ENCODE data around the gene DENND6A. TPM values are rescaled to one million over a fixed set of nuclear protein-coding genes. Genes with fewer than 3 reads are reported as not detected.

The DENND6A gene
- total and polyA plus RNA-seq, 2 of the 13 experiments (the other 11 are each of a cell fraction or from before 2014, with no cell fraction given), result 9.4 to 11.1 TPM

DNA sequence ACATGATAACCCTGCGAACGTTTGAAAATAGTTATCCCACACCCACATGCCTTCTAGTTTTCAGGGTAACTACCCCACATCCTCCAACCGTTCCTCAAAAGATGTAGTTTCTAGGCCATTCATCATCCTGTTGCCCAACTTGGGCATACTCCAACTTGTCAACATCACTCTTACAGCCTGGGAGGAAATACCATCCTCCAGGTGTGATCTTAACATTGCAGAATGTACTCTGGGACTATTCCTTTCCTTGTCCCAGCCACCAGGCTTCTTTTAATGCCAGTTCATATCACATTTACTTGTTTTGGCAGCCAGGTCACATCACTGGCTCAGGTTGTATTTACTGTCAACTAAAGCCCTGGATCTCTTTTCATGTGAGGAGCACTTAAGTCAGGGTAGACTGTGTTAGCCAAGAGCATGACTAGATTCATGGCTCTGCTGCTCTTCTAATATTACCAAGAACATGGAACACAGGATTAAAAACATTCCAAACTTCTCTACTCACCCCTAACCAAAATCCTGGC lies 4.0 kb upstream of the DENND6A start:
- no peak for FAIRE-seq
- Histone ChIP-seq H3K9me3 (ENCODE audit: low read length) (no peaks in the 10 kb centered on the region), H3K4me2 (ENCODE audit: low read depth, low read length) (no peak overlapping the region), H3K79me2 (ENCODE audit: insufficient read depth, low read length) (peaks cover 3% of the 10 kb centered on the region), H3K27me3 (ENCODE audit: control insufficient read depth in 1 of 2, insufficient read depth in 2 of 2, low read length in 2 of 2) (no peaks in the 10 kb centered on the region), H3K4me1 (ENCODE audit: insufficient read depth, low read length) (peaks cover 15% of the 10 kb centered on the region), H3K4me3 (replicated peaks in 1 of 3; ENCODE audit: insufficient read depth in 1 of 3, low read depth in 2 of 3, low read length in 3 of 3) (no peak overlapping the region), H3K9ac (ENCODE audit: insufficient read depth, low read depth, low read length) (no peak overlapping the region), H4K20me1 (ENCODE audit: insufficient read depth, low read length) (no peaks in the 10 kb centered on the region), H2AFZ (ENCODE audit: low read length) (no peak overlapping the region), H3K27ac (ENCODE audit: extremely low read length, insufficient read depth, low read length) (no peak overlapping the region), H3K36me3 (replicated peaks in 1 of 2; ENCODE audit: control insufficient read depth in 1 of 2, insufficient read depth in 2 of 2, low read length in 2 of 2) (no peaks in the 10 kb centered on the region)
- BruUV-seq (replicated peaks), result no TSS peak
- ATAC-seq, result no peak
- intact Hi-C loops (cut with micrococcal nuclease; ENCODE audit: unreplicated experiment) (no loop called here), in situ Hi-C loops (cut with HindIII; ENCODE audit: extremely low pct_ligation_motif_present, low pct_unique_long_range_greater_than_20kb) (no loop called here)
- WGBS (ENCODE audit: low lambda C conversion rate), result 30% methylated on average over 3 of the region's 3 CpGs
- DNase-seq (ENCODE audit: low spot score), result no peak
- ChIA-PET CTCF (ENCODE audit: low intra/inter-chr PET ratio, low total read pairs) (no interaction called here), POLR2A (no interaction called here)
- TF ChIP-seq ZFP1 (CRISPR knock-in tag; IDR thresholded peaks at IDR 0.05) (no peak), AGO1 (IDR thresholded peaks at IDR 0.05; ENCODE audit: low read depth, low read length, poor library complexity, severe bottlenecking) (no peak), SRSF4 (IDR thresholded peaks at IDR 0.05; ENCODE audit: low read depth, low read length, poor library complexity, severe bottlenecking) (no peak), ZFYVE20 (CRISPR knock-in tag; IDR thresholded peaks at IDR 0.05; ENCODE audit: borderline replicate concordance, low read depth) (no peak), ZNF772 (CRISPR knock-in tag; IDR thresholded peaks at IDR 0.05) (no peak), NFE2L1 (CRISPR knock-in tag; IDR thresholded peaks at IDR 0.05; ENCODE audit: borderline replicate concordance) (no peak), ZNF780A (CRISPR knock-in tag; IDR thresholded peaks at IDR 0.05) (no peak), FOXA3 (CRISPR knock-in tag; IDR thresholded peaks at IDR 0.05) (no peak), KDM1A (CRISPR knock-in tag; IDR thresholded peaks at IDR 0.05) (no peak)
- TF ChIP-seq, protein P1, sequence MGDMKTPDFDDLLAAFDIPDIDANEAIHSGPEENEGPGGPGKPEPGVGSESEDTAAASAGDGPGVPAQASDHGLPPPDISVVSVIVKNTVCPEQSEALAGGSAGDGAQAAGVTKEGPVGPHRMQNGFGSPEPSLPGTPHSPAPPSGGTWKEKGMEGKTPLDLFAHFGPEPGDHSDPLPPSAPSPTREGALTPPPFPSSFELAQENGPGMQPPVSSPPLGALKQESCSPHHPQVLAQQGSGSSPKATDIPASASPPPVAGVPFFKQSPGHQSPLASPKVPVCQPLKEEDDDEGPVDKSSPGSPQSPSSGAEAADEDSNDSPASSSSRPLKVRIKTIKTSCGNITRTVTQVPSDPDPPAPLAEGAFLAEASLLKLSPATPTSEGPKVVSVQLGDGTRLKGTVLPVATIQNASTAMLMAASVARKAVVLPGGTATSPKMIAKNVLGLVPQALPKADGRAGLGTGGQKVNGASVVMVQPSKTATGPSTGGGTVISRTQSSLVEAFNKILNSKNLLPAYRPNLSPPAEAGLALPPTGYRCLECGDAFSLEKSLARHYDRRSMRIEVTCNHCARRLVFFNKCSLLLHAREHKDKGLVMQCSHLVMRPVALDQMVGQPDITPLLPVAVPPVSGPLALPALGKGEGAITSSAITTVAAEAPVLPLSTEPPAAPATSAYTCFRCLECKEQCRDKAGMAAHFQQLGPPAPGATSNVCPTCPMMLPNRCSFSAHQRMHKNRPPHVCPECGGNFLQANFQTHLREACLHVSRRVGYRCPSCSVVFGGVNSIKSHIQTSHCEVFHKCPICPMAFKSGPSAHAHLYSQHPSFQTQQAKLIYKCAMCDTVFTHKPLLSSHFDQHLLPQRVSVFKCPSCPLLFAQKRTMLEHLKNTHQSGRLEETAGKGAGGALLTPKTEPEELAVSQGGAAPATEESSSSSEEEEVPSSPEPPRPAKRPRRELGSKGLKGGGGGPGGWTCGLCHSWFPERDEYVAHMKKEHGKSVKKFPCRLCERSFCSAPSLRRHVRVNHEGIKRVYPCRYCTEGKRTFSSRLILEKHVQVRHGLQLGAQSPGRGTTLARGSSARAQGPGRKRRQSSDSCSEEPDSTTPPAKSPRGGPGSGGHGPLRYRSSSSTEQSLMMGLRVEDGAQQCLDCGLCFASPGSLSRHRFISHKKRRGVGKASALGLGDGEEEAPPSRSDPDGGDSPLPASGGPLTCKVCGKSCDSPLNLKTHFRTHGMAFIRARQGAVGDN (CRISPR knock-in tag; IDR thresholded peaks at IDR 0.05), result no peak
- TF ChIP-seq, protein P2, sequence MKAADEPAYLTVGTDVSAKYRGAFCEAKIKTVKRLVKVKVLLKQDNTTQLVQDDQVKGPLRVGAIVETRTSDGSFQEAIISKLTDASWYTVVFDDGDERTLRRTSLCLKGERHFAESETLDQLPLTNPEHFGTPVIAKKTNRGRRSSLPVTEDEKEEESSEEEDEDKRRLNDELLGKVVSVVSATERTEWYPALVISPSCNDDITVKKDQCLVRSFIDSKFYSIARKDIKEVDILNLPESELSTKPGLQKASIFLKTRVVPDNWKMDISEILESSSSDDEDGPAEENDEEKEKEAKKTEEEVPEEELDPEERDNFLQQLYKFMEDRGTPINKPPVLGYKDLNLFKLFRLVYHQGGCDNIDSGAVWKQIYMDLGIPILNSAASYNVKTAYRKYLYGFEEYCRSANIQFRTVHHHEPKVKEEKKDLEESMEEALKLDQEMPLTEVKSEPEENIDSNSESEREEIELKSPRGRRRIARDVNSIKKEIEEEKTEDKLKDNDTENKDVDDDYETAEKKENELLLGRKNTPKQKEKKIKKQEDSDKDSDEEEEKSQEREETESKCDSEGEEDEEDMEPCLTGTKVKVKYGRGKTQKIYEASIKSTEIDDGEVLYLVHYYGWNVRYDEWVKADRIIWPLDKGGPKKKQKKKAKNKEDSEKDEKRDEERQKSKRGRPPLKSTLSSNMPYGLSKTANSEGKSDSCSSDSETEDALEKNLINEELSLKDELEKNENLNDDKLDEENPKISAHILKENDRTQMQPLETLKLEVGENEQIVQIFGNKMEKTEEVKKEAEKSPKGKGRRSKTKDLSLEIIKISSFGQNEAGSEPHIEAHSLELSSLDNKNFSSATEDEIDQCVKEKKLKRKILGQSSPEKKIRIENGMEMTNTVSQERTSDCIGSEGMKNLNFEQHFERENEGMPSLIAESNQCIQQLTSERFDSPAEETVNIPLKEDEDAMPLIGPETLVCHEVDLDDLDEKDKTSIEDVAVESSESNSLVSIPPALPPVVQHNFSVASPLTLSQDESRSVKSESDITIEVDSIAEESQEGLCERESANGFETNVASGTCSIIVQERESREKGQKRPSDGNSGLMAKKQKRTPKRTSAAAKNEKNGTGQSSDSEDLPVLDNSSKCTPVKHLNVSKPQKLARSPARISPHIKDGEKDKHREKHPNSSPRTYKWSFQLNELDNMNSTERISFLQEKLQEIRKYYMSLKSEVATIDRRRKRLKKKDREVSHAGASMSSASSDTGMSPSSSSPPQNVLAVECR (CRISPR knock-in tag; IDR thresholded peaks at IDR 0.05; ENCODE audit: borderline replicate concordance), result no peak
- TF ChIP-seq, protein P3, sequence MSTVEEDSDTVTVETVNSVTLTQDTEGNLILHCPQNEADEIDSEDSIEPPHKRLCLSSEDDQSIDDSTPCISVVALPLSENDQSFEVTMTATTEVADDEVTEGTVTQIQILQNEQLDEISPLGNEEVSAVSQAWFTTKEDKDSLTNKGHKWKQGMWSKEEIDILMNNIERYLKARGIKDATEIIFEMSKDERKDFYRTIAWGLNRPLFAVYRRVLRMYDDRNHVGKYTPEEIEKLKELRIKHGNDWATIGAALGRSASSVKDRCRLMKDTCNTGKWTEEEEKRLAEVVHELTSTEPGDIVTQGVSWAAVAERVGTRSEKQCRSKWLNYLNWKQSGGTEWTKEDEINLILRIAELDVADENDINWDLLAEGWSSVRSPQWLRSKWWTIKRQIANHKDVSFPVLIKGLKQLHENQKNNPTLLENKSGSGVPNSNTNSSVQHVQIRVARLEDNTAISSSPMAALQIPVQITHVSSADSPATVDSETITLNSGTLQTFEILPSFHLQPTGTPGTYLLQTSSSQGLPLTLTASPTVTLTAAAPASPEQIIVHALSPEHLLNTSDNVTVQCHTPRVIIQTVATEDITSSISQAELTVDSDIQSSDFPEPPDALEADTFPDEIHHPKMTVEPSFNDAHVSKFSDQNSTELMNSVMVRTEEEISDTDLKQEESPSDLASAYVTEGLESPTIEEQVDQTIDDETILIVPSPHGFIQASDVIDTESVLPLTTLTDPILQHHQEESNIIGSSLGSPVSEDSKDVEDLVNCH (CRISPR knock-in tag; IDR thresholded peaks at IDR 0.05), result no peak
- TF ChIP-seq, protein P4, sequence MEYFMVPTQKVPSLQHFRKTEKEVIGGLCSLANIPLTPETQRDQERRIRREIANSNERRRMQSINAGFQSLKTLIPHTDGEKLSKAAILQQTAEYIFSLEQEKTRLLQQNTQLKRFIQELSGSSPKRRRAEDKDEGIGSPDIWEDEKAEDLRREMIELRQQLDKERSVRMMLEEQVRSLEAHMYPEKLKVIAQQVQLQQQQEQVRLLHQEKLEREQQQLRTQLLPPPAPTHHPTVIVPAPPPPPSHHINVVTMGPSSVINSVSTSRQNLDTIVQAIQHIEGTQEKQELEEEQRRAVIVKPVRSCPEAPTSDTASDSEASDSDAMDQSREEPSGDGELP (IDR thresholded peaks at IDR 0.05; ENCODE audit: borderline replicate concordance, low read depth), result no peak
